PFSK-1 (cell line): Measurements from ENCODE around the gene NALCN.
A peak's percentile ranks its signal among the peaks of the same experiment; 100 is the strongest.

Experiments used
- FOXP2 ChIP-seq: optimal IDR thresholded peaks from 2 replicates; pipeline ENCODE3; 2011; ENCODE audit warnings: borderline replicate concordance, control low read depth, inconsistent platforms; ENCODE audit not compliant: insufficient read depth; ENCODE audit errors: extremely low read length, extremely low read depth
- POLR2AphosphoS5 ChIP-seq: IDR thresholded peaks from 2 replicates; pipeline ENCODE4 v1.6.1; 2012; ENCODE audit warnings: low read depth, mild to moderate bottlenecking, control low read depth, low read length, moderate library complexity
- SIN3A ChIP-seq: IDR thresholded peaks from 2 replicates; pipeline ENCODE4 v1.6.1; 2012; ENCODE audit warnings: mild to moderate bottlenecking, low read length, moderate library complexity, borderline replicate concordance; ENCODE audit not compliant: insufficient read depth
- TAF1 ChIP-seq: IDR thresholded peaks from 2 replicates; pipeline ENCODE4 v1.6.1; 2012; ENCODE audit warnings: low read length, control low read depth, borderline replicate concordance; ENCODE audit not compliant: insufficient read depth
- TF ChIP-seq, protein P1 (sequence below), 2 experiments: IDR thresholded peaks; 2 replicates each; pipeline versions ENCODE4 v1.6.1 to v1.8.0; 2011 to 2012; ENCODE audit warnings: low read depth in 2 of 2, low read length in 2 of 2, control low read depth in 1 of 2, inconsistent platforms in 1 of 2, mild to moderate bottlenecking in 1 of 2, moderate library complexity in 1 of 2; ENCODE audit not compliant: insufficient read depth in 1 of 2

NALCN gene

DNA sequence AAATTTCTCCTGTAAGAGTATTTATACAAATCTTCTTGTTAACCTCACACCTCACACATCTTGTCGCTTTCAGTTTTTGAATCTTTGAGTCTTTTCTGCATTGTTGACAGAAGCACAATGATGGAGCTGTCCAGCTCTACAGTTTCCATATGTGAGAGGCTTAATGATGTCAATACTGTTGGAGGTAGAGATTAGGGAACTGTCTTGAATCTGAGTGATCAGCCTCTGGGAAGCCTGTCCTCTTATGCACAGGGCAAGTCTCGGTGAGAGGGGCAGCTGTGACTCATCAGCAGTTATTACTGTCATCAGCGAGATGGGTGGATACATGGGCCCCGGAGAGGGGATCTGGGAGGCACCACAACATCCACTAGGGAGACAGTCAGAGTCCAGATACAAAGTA lies 31.5 kb upstream of the NALCN start:
- TF ChIP-seq SIN3A (no peak), TAF1 (no peak), FOXP2 (no peak), POLR2AphosphoS5 (no peak)
- TF ChIP-seq, protein P1, sequence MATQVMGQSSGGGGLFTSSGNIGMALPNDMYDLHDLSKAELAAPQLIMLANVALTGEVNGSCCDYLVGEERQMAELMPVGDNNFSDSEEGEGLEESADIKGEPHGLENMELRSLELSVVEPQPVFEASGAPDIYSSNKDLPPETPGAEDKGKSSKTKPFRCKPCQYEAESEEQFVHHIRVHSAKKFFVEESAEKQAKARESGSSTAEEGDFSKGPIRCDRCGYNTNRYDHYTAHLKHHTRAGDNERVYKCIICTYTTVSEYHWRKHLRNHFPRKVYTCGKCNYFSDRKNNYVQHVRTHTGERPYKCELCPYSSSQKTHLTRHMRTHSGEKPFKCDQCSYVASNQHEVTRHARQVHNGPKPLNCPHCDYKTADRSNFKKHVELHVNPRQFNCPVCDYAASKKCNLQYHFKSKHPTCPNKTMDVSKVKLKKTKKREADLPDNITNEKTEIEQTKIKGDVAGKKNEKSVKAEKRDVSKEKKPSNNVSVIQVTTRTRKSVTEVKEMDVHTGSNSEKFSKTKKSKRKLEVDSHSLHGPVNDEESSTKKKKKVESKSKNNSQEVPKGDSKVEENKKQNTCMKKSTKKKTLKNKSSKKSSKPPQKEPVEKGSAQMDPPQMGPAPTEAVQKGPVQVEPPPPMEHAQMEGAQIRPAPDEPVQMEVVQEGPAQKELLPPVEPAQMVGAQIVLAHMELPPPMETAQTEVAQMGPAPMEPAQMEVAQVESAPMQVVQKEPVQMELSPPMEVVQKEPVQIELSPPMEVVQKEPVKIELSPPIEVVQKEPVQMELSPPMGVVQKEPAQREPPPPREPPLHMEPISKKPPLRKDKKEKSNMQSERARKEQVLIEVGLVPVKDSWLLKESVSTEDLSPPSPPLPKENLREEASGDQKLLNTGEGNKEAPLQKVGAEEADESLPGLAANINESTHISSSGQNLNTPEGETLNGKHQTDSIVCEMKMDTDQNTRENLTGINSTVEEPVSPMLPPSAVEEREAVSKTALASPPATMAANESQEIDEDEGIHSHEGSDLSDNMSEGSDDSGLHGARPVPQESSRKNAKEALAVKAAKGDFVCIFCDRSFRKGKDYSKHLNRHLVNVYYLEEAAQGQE (IDR thresholded peaks at IDR 0.05; ENCODE audit: insufficient read depth in 1 of 2, low read depth in 2 of 2, low read length in 2 of 2) = peak; percentile 36 to 85; a peak in 2 of 4 replicates

- TF ChIP-seq, protein P1 (IDR thresholded peaks at IDR 0.05; ENCODE audit: insufficient read depth in 1 of 2, low read depth in 2 of 2, low read length in 2 of 2) = no peak
- TF ChIP-seq POLR2AphosphoS5 (no peak), FOXP2 (no peak), TAF1 (no peak), SIN3A (no peak)
Measured at GRCh38 chr13:101434486-101434885, 18.2 kb upstream of the NALCN start.

DNA sequence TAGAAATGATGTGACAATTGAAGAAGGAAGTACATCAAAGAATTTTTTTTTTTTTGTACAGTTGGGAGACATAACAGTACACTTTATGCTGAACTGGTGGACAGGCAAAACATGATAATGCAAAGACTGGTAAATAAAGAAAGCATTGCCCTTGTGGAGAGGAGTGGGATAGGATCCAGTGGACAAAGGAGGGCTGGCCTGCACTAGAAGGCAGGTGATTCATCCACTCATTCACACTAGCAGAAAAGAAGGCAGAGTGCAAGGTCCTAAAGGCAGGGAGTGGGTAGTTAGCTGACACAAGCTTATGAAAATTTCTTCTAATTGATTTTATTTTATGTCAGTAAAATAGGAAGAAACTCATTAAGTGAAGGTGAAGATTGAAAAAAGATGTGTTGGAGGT lies 17.6 kb upstream of the NALCN start:
- TF ChIP-seq, protein P1 (IDR thresholded peaks at IDR 0.05; ENCODE audit: insufficient read depth in 1 of 2, low read depth in 2 of 2, low read length in 2 of 2) = no peak
- TF ChIP-seq FOXP2 (no peak), POLR2AphosphoS5 (no peak), SIN3A (no peak)

DNA sequence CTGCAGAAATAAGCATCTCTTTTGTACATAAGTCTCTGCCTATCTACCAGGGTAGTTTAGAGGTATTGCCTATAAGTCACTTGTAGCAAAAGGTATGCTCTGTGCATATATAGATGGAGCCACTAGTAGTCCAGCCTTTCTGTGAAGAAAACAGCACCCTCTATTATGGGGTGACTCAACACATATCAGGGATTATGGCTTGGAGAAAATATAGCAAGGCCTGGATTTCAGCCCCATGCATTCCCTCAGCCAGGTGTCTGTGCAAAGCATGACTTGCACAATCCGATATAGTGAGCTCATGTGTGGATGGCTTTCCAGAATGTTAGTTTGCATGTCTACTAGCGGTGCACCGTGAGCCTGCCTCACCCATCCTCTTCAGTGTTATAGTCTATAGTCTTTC lies 13.4 kb upstream of the NALCN start:
- TF ChIP-seq, protein P1 (IDR thresholded peaks at IDR 0.05; ENCODE audit: insufficient read depth in 1 of 2, low read depth in 2 of 2, low read length in 2 of 2) = no peak
- TF ChIP-seq POLR2AphosphoS5 (no peak), TAF1 (no peak), FOXP2 (no peak), SIN3A (no peak)

DNA sequence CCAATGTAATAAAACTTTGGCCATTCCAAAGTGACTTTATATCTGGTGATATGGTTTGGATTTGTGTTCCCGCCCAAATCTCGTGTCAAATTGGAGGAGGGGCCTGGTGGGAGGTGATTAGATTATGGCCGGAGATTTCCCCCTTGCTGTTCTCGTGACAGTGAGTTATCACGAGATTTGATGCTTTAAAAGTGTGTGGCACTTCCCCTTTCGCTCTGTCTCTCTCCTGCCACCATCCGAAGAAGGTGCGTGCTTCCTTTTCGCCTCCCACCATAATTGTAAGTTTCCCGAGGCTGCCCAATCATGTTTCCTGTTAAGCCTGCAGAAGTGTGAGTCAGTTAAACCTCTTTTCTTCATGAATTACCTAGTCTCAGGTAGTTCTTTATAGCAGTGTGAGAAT lies 9.3 kb upstream of the NALCN start:
- TF ChIP-seq, protein P1 (IDR thresholded peaks at IDR 0.05; ENCODE audit: insufficient read depth in 1 of 2, low read depth in 2 of 2, low read length in 2 of 2) = no peak
- TF ChIP-seq TAF1 (no peak), POLR2AphosphoS5 (no peak), FOXP2 (no peak), SIN3A (no peak)
